PC-9 (cell line): Measurements from ENCODE around the gene GRIN2B. TPM values are rescaled to one million over a fixed set of nuclear protein-coding genes. Genes with fewer than 3 reads are reported as not detected.

ENCODE experiments used
- BruUV-seq: library from RNA; stranded (reverse); fragments of 400-500 nt; replicated peaks from 2 replicates; lab custom pipeline; 2021; lab: Mats Ljungman, UMichigan
- CTCF ChIA-PET: fragments of 300-600 bp; sonication (Branson Sonifier 250); formaldehyde crosslinking; loops from one replicate; lab custom pipeline; 2022; ENCODE audit warnings: antibody characterized with exemption; lab: Charles Lee
- POLR2A ChIA-PET: fragments of 300-600 bp; sonication (Branson Sonifier 250); formaldehyde crosslinking; loops from one replicate; lab custom pipeline; 2022; ENCODE audit warnings: antibody characterized with exemption; ENCODE audit not compliant: unreplicated experiment; lab: Charles Lee
- DNase-seq, 2 experiments: peaks; one replicate each; pipeline versions ENCODE4 v3.0.0 to v3.0.0-alpha.2; 2015 to 2022; ENCODE audit warnings: mixed read lengths in 1 of 2
- H2AFZ ChIP-seq: fragments of 200-600 bp; sonication (generic); 2 replicates; pipeline ENCODE4 v1.8.1; 2017; ENCODE audit warnings: antibody characterized with exemption
- H3F3A ChIP-seq: fragments of 200-600 bp; sonication (generic); 2 replicates; pipeline ENCODE4 v1.8.1; 2017; ENCODE audit warnings: antibody characterized with exemption, mild to moderate bottlenecking, low read depth; ENCODE audit not compliant: insufficient read depth
- H3K27ac ChIP-seq: fragments of 200-600 bp; sonication (generic); 2 replicates; pipeline ENCODE4 v1.6.1; 2016; ENCODE audit warnings: mixed run types
- H3K27me3 ChIP-seq: fragments of 200-600 bp; sonication (generic); 2 replicates; pipeline ENCODE4 v1.6.1; 2016; ENCODE audit warnings: low read depth, mixed run types; ENCODE audit not compliant: insufficient read depth
- H3K36me3 ChIP-seq: fragments of 200-600 bp; sonication (generic); 2 replicates; pipeline ENCODE4 v1.6.1; 2016; ENCODE audit warnings: low read depth, mixed run types
- H3K4me1 ChIP-seq: fragments of 200-600 bp; sonication (generic); replicated peaks from 2 replicates; pipeline ENCODE4 v1.6.1; 2016; ENCODE audit warnings: mixed run types; ENCODE audit not compliant: insufficient read depth
- H3K4me2 ChIP-seq: fragments of 200-600 bp; sonication (generic); 2 replicates; pipeline ENCODE4 v1.6.1; 2017; ENCODE audit warnings: mixed run types
- H3K4me3 ChIP-seq: fragments of 200-600 bp; sonication (generic); 2 replicates; pipeline ENCODE4 v1.6.1; 2016; ENCODE audit warnings: mixed run types
- H3K79me2 ChIP-seq: fragments of 200-600 bp; sonication (generic); 2 replicates; pipeline ENCODE4 v1.6.1; 2017; ENCODE audit warnings: low read depth, mixed run types
- H3K9me2 ChIP-seq: fragments of 200-600 bp; sonication (generic); 2 replicates; pipeline ENCODE4 v1.8.1; 2017; ENCODE audit warnings: mild to moderate bottlenecking; ENCODE audit not compliant: insufficient read depth
- H3K9me3 ChIP-seq: fragments of 200-600 bp; sonication (generic); 2 replicates; pipeline ENCODE4 v1.8.1; 2016; ENCODE audit warnings: low read depth; ENCODE audit not compliant: insufficient read depth
- H4K20me1 ChIP-seq: fragments of 200-600 bp; sonication (generic); 2 replicates; pipeline ENCODE4 v1.8.1; 2017; ENCODE audit not compliant: insufficient read depth
- EZH2 ChIP-seq: fragments of 200-600 bp; sonication (generic); IDR thresholded peaks from 2 replicates; pipeline ENCODE4 v1.8.0; 2017; ENCODE audit warnings: antibody characterized with exemption, low read depth
- intact Hi-C: fragments of 100-400 bp; cut with micrococcal nuclease; formaldehyde crosslinking; loops from one replicate; pipeline ENCODE4 v1.10.0; 2022; ENCODE audit not compliant: unreplicated experiment
- total RNA-seq: library from RNA; stranded (reverse); gene quantifications from 2 replicates; pipeline ENCODE4 v1.2.3, GENCODE V29; 2021
- TF ChIP-seq, protein P1 (sequence below): fragments of 200-600 bp; sonication (generic); conservative IDR thresholded peaks from 2 replicates; pipeline ENCODE4 v1.6.1; 2017; ENCODE audit warnings: mixed run types, antibody characterized with exemption, mild to moderate bottlenecking, moderate library complexity

GRIN2B gene
- total RNA-seq, 1 experiment from 2014 or later = not detected

GRCh38 chr12:13962699-13963098 is 18.7 kb downstream of the GRIN2B start:
- Histone ChIP-seq H3K79me2 (no peaks in the 10 kb centered on the region), H3K4me2 (no peak overlapping the region), H2AFZ (no peak overlapping the region), H3K27me3 (peaks cover 61% of the 10 kb centered on the region), H3K9me2 (no peaks in the 10 kb centered on the region), H3F3A (no peaks in the 10 kb centered on the region), H3K9me3 (no peaks in the 10 kb centered on the region), H3K4me1 (no peaks in the 10 kb centered on the region), H3K27ac (no peak overlapping the region), H3K36me3 (no peaks in the 10 kb centered on the region), H4K20me1 (no peaks in the 10 kb centered on the region), H3K4me3 (no peak overlapping the region)
- no TSS peak for BruUV-seq
- CTCF ChIA-PET = no interaction called here
- intact Hi-C loops = no loop called here
- TF ChIP-seq EZH2 = no peak
- TF ChIP-seq, protein P1, sequence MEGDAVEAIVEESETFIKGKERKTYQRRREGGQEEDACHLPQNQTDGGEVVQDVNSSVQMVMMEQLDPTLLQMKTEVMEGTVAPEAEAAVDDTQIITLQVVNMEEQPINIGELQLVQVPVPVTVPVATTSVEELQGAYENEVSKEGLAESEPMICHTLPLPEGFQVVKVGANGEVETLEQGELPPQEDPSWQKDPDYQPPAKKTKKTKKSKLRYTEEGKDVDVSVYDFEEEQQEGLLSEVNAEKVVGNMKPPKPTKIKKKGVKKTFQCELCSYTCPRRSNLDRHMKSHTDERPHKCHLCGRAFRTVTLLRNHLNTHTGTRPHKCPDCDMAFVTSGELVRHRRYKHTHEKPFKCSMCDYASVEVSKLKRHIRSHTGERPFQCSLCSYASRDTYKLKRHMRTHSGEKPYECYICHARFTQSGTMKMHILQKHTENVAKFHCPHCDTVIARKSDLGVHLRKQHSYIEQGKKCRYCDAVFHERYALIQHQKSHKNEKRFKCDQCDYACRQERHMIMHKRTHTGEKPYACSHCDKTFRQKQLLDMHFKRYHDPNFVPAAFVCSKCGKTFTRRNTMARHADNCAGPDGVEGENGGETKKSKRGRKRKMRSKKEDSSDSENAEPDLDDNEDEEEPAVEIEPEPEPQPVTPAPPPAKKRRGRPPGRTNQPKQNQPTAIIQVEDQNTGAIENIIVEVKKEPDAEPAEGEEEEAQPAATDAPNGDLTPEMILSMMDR = peak; percentile 45
- POLR2A ChIA-PET = no interaction called here
- peak in 1 of 2 experiments; percentile 8 for DNase-seq

- no peaks in the 10 kb centered on the region for H3K36me3 ChIP-seq
- no peaks in the 10 kb centered on the region for H3F3A ChIP-seq
- BruUV-seq = no TSS peak
- no peak for TF ChIP-seq EZH2
- TF ChIP-seq, protein P1 = no peak
- peaks cover 68% of the 10 kb centered on the region for H3K27me3 ChIP-seq
- DNase-seq = no peak
- H3K9me3 ChIP-seq = no peaks in the 10 kb centered on the region
- H3K4me2 ChIP-seq = no peak overlapping the region
- H3K27ac ChIP-seq = no peak overlapping the region
- H3K9me2 ChIP-seq = no peaks in the 10 kb centered on the region
- ChIA-PET CTCF (no interaction called here), POLR2A (no interaction called here)
- H3K4me3 ChIP-seq = no peak overlapping the region
- H4K20me1 ChIP-seq = no peaks in the 10 kb centered on the region
- H2AFZ ChIP-seq = no peak overlapping the region
- intact Hi-C loops = no loop called here
- no peaks in the 10 kb centered on the region for H3K4me1 ChIP-seq
- H3K79me2 ChIP-seq = no peaks in the 10 kb centered on the region
Observed at GRCh38 chr12:13961971-13962370, 19.4 kb downstream of the GRIN2B start.

- H3F3A ChIP-seq = no peaks in the 10 kb centered on the region
- no peak overlapping the region for H3K27ac ChIP-seq
- H3K27me3 ChIP-seq = peaks cover 79% of the 10 kb centered on the region
- H3K4me1 ChIP-seq = no peaks in the 10 kb centered on the region
- H3K9me2 ChIP-seq = peaks cover 1% of the 10 kb centered on the region; the same call in 1 of the 2 replicates
- no peak for DNase-seq
- H2AFZ ChIP-seq = no peak overlapping the region
- H3K79me2 ChIP-seq = no peaks in the 10 kb centered on the region
- H3K9me3 ChIP-seq = no peaks in the 10 kb centered on the region
- no TSS peak for BruUV-seq
- CTCF ChIA-PET = no interaction called here
- no peaks in the 10 kb centered on the region for H4K20me1 ChIP-seq
- intact Hi-C loops = no loop called here
- POLR2A ChIA-PET = no interaction called here
- no peak overlapping the region for H3K4me3 ChIP-seq
- TF ChIP-seq EZH2 = no peak
- TF ChIP-seq, protein P1 = no peak
- no peak overlapping the region for H3K4me2 ChIP-seq
- no peaks in the 10 kb centered on the region for H3K36me3 ChIP-seq
Observed at GRCh38 chr12:13959131-13959723, 22.2 kb downstream of the GRIN2B start.
